ENCODE measurements around the gene RANBP1.

DNA sequence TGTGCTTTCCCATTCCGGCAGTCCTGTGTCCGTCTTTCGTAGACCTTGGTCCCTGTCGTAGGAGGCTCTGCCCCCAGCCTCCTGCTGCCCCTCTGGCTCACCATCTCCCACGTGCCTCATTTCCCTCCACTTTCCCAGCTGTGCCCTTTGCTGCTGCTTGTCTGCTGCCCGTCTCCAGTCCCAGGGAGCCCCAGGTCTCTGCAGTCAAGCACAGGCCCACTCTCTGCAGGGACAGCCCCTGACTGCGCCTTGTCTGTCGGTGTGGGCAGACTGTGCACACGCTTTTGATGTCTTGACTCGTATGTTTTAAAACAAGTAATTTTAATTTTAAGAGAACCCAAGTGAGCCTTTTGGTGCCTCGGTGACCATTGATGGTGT, 23.4 kb upstream of the RANBP1 start:
- TF ChIP-seq EZH2 (IDR thresholded peaks at IDR 0.05; ENCODE audit: insufficient read depth, poor library complexity, severe bottlenecking) (no peak), EZH2phosphoT487 (IDR thresholded peaks at IDR 0.05; ENCODE audit: insufficient read depth, low read depth) (no peak)
